ENCODE data around the gene GABRG3.
"Not testable (repeated sequence)": the region's sequence is repeated elsewhere in the genome, so short reads cannot be mapped to it uniquely, and the experiment has no call there.

The GABRG3 gene

DNA sequence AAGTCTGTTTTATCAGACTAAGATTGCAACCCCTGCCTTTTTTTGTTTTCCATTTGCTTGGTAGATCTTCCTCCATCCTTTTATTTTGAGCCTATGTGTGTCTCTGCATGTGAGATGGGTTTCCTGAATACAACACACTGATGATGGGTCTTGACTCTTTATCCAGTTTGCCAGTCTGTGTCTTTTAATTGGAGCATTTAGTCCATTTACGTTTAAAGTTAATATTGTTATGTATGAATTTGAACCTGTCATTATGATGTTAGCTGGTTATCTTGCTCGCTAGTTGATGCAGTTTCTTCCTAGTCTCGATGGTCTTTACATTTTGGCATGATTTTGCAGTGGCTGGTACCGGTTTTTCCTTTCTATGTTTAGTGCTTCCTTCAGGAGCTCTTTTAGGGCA is 220.5 kb downstream of the GABRG3 start:
- not testable (repeated sequence) for DNase-seq

DNA sequence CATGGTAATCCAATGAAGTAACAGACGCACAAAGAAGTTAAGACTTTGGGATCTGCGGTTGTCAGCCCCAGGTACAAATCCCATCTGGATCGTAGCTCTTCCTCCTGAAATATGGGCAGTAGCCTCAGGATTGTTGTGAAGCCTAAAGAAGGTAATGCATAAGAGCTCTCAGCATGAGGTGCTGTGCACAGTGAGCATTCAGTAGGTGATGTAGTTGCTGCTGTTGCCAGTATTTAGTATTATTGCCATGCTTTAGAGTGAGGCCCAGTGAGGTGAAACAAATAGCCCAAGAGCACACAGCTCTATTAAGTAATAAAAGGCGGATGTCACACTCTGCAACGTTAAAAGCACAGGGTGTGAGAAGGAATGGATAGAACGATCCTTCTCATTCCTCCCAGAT is 225.7 kb downstream of the GABRG3 start:
- no peak for DNase-seq

DNA sequence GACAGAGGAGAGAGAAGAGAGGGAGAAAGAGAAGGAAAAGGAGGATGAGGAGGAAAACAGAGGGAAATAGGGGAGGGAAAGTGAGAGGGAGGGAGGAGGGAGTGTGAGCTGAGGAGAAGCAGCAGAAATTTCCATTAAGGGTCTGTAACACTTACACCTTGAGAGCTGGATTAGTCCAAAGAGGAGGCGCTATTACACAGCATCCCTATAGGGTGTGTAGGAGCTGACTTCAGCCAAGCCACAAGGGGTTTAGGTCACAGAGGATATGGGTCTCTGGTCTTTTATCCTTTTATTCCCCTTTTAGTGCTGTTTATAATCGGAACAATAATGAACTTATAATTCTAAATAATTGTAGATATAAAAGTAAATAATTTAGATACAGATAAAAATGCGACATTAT is 230.4 kb downstream of the GABRG3 start:
- DNase-seq: no peak

DNA sequence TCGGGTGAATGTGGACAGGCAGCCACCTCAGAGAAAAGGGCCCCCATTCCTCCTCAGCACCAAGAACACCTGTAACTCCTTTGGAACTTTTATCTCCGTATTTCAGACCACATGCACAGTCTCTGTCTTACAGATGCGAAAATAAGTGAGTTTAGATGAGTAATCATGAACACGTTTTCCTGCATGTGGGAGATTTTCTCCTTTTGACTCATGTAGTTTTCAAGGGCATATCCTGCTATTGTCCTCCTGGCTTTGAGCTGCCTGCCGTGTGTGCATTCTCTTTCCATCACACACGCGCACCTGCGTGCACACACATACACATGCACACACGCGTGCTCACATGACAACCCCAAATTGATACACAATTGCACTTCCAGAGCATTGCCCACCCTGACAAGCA is 239.2 kb downstream of the GABRG3 start:
- no peak for DNase-seq

DNA sequence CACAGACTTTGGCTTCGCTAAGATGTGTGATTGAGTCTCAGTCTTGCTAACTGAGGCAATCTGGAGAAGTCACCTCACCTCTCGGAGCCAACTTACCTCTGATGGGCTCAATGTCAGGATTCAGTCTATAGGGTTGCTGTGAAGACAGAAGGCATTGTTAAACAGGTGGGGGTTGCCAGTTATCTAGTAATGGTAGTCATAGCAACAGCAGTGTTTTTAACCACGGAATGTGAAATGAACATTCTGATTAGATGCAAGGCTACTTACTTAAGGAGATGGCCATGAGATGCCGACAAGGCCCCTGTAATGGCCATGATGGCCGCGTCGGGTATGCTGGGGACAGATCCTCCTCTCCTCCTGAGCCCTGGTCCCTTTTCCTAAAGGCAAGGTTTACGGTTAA is 243.1 kb downstream of the GABRG3 start:
- DNase-seq: no peak

DNA sequence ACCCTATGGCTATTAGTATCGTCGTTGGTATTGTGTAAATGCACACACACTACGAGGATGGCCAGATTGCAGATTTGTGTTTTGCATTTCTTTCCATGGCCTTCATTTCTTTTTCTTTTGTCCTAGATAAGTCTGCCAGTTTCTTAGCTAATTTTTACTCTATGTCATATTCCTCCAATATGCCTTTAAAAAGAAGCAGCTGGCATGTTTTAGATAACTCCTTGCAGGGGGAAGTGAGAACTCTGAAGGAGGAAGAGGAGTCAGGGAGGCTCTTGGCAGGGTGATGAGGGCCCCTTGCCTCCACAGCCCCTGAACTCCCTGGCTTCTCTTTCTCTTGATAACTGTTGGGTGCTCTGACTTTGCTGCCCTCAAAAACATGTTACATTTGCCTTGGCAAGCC is 244.0 kb downstream of the GABRG3 start:
- DNase-seq: no peak

DNA sequence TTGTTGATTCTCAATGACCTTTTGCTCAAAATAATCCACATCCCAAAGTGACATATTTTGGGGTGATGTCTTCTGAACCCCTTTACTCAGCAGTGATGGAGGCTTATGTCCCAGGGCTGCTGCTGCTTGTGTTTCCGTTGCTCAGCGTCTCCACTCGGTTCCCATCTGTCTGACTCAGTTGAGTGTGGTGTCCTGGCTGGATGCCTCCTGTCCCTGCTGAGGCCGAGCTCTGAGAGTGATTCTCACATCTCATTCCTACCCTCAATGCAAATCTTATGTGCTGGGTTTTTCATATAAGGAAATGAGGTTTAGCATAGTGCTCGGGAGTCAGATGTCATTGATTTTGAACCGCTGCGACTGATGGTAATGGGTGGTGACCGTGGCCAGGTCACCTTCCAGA is 247.4 kb downstream of the GABRG3 start:
- no peak for DNase-seq

DNA sequence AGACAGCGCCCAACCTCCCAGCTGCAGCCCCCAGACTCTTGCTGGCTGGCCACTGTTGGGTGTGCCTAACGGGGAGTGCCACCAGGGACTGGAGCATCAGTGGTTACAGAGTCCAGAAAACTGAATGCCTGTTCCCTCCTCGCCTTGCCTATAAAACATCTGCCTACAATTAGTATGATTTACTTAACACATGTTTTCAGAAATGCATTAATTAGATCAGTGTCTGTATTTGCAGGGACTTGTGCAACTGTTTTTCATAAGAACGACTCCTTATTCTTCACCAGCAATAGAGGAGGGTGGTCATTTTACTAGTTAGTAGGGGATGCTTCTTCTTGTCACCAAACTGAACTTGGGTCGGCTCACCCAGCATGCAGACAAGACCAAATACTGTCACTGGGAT is 248.7 kb downstream of the GABRG3 start:
- no peak for DNase-seq

DNA sequence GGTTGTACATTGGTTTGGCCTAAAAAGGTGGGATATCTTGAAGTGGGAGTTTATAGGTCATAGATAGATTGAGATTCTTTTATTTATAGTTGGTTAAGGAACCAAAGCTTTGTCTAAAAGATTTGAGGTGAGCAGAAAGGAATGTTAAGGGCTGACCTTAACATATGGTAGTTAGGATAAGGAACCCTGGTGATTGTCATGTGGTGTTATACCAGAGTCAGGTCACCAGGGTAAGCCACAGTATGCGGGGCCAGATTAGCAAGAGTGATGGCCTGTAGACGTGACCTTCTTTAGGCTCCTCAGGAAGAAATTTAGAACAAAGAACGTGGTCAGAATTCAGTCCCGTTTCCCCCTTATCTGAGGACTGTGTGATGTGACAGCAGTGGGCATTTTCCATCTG is 249.2 kb downstream of the GABRG3 start:
- no peak for DNase-seq

DNA sequence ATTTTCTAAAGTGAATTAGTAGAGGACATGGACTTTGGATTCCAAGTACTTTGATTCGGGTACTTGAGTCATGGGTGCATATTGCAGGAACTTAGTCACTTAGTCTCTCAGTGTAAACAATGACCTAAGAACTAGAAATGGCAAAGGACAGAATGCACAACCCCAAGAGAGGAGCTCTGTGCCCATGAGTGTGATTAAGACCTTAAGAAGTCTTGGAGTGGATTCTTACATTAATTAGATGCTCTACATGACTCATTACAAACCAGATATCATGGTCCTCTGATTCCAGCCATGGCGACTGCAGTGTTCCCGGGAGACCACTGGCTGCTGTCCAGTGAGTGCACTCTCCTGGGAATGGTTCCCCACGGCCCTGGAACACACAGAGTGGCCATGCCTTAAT is 251.5 kb downstream of the GABRG3 start:
- DNase-seq: no peak

DNA sequence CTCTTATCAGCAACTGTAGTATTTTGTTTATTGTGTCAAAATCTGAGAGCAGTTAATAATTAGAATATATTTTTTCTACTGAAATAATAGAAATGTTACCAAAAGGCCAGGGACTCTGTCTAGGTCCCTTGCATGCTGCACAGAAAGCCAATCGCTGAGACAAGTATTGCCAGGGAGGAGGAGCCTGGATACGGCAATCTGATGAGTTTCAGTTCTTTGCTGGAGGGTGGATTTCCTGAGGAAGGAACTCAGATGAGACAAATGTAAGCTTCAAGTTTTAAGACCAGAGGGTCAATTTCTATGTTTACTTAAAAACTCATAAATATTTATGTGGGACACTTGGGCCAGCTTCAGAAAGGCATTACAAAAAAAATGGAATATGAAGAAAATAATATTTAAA is 252.2 kb downstream of the GABRG3 start:
- no peak for DNase-seq

DNA sequence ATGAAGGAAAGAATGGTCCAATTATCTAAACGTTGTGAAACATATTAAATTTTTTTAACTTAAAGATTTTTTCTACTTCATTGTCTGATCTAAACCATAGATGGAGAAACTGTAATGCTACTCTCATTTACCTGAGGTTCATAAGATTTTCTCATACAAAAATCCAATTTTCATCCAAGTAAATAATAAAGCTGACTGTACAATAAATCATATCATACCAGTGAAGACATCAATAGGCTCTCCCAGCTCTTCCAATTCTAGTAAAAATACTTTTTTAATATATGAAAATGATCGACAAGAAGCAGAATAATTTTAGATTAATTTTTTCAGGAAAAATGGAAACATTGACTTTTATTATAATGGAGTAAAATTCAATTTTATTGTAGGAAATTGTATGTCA is 260.8 kb downstream of the GABRG3 start:
- DNase-seq: no peak

DNA sequence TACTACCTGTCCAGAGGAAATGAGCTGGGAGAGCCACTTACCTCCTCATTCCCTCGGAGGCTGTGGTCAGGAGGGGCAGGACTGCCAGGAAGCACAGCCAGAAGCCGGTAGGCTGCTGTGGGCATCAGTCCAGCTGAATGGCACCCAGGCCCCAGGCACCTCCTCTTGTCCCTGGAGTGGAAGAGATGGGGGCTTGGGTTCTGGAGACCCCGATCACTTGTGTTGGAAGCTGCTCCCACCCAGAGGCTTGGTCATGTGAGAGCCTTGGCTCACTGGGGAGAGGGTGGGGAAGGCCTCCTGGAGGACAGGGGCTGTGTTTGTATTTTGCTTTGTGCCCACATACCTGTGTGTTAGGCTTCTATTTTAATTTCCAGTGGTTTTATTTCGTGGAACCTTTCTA is 261.9 kb downstream of the GABRG3 start:
- DNase-seq: no peak

DNA sequence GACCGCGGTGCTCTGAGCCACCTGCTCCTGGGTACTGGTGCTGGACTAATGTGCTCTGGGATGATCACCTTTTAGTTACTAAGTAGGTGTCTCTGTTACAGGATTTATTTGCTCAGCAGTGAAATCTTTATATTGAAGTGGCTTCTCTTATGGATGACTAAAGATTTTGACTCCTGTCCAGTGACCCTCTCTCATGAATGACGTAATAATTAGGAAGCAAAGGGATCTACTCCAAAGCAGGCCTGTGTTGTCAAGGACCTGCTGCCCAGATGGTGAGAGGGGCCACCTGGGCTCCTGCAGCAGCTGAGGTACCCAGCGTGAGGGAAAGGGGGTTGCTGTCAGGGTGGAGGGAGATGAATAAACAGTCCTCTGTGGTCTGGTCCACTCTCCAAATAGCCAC is 263.6 kb downstream of the GABRG3 start:
- no peak for DNase-seq

DNA sequence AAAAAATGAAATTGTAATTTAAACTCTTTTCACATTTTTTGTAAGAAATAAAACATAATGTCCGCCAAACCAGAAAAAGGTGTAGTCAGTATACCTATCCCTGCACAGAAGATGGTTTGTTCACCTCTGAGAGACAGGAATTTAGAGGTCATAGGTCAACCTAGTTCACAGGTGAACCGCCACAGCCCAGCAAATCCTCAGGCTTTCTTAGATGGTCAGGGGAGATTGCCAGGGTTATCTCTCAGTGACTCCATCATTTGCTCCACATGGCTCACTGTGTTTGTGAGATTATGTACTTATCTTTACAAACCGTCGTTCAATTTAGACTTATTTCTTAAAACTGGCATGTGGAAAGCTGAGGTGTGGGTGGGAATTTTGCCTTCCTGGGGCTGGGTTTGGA is 264.2 kb downstream of the GABRG3 start:
- no peak for DNase-seq

DNA sequence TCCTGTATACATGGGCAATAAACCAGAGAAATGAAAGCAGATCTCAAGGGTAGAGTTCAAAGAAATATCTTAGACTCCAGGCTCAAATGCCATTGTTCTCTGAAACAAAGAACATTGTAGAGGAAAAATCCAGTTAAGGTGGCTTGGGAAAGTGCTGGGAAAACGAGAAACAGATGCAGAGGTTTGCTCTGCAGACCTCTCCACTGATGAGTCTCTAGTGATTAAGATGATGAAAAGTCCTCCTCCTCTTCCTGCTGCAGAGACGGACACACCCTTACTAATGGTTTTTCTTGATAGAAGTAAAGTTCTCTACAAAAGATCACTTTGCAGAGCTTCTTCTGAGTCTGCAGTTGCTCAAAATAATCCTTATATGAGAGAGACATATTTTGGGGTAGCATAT is 264.7 kb downstream of the GABRG3 start:
- DNase-seq: no peak

DNA sequence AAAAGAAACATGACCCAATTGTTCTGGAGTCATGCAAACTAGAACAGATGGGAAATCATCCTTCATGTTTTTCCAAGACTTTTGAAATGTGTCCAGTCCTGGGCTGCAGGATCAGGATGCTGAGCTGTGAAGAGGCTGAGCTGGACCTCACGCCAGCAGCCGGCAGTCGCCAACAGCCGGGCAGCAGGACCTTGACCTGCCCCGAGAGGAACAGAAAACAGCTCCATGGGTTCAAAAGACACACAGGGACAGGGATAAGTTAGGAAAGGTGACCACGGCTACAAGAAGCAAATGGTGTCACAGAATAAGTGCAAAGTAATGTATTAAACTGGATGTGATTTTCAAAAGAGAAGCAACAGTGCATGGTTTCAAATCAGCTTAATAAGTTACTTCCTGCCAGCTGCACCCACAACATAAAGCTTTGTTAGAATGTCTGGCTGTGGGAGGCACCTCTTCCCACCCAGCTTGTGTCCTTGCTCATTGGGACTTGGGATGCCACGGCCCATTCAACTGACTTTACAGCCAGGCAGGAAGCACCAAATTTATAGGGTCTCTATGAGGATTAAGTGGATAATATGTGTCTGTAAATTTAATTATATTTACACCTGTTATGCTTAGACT is 266.4 kb downstream of the GABRG3 start:
- peak; percentile 2 for DNase-seq

DNA sequence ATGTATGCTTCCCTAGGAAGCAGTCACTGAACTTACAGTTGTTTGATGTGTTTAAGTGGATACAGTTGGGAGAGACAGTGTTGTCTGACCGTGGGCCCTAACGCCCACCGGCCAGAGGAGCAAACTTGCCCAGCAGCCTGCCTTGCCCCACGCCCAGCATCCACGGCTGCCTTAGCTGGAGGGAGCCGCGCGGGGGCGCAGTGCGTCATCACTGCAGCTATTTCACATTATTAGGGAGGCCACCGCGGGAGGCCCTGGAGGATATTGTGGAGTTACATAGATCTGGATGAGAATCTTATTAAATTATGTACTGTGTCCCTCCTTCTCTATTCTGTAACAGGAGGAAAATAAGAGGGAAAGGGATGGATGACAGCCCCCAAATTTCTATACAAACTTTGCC is 267.2 kb downstream of the GABRG3 start:
- DNase-seq: no peak

DNA sequence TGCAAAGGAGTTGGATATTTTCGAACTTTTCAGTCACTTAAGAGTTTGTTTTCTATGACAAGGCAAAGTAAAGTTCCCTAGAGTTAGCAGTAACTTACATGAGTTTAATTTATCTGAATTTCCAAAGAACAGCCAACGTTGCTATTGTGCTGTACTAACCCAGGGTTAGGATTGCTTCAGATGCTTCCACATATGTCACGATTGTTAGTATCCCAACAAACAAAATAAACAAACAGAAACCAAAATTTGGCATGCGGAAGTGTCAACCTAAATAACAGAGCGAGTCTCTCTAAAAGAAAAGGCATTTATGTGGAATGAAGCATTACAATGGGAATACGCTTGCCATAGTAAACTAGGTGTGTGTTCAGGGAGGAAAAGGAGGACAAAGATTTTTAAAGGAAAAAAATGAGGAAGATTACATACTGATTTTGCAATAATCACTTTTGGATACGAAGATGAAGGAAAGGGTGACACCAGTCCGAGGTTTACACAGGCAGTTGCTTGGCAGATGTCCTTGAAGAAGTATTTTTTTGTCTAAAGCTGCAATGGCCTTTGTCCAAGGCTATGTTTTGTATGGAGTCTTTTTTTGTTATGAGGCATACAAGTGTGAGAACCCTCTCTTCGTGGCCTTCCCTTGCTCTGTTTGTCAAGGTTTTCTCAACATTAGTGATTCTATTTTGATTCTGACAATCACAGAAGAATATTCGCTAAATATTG is 267.9 kb downstream of the GABRG3 start:
- no peak for DNase-seq

DNA sequence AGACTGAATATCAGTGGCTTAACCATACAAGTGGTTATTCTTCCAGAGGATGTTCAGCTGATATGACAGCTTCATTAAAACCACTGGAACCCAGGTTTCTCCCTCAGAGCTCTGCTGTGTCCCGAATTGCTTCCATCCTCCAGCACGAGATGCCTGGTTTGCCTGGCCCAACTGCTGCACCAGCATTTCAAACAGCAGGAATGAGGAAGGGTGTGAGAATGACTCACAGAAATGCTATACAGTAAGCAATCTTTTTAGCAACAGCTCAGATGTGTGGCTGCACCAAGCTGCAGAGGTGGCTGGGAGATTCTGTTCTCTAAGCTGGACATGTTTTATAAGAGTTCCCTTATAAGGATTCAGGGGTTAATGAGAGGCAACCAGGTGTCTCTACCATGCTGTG is 271.0 kb downstream of the GABRG3 start:
- DNase-seq: no peak

DNA sequence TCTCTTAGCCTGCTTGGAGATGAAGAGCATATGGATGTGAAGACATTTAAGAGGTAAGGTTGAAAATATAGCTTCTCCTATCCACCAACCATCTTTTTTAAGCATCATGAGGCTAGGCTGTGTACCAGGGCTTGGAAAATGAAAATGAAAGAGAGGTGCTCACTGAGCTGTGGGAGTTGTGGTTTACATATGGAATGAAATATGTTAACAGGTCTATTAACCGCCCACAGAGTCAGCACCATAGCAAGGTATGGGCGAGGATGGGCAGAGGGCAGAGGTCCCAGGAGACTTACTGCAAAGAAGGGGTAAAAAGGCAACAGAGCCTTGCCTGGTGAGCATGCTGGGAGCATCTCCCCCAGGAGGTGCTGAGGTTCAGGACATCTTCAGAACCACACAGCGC is 273.1 kb downstream of the GABRG3 start:
- DNase-seq: no peak

DNA sequence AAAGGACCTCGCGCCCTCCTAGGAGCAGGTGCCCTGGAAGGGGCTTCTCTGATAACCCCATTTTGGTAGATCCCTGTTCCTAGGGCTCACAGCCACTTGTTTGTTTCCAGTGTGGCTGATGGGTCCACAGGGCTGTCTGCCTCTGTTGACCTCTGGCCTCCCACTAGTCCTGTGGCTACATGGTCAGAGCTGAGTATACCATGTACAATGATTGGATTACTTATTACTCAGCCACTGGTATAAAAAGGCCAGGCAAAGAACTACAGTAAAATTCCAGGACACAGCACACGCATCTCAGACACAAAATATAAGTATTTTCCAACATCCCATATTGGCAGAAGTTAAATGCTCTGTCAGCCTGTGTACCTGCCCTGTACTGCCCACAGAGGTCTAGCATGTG is 277.3 kb downstream of the GABRG3 start:
- no peak for DNase-seq

DNA sequence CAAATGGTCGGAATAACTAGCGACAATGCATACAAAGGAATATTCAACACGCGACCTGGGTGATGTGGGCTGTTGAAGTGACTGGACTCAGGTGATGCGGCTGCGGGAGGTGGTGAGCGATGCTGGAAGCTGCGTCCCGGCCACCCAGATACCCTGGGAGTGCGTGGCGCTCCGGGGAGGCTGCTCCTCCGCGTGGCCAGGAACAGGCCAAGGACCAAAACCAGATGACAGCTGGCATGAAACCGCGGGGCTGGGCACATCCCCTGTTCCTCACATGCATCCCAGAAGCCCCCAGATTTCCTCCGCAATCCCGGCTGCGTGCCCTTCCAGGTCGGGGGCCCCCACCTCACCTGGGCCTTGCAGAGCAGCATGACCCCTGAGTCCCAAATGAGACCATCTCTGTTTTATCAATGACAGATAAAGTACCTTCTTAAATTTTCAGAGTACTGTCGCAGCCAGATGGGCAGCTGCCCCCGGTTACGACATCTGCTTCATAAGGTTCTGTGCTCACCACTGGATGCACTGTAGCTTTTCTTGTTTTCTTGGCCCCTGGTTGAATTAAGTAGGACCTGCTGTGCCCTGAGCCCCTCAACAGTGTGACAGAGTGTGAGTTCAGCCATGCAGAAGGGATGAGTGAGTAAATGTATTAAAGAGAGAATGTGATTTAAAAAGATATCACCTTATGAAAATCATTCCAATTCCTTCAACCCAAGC is 278.2 kb downstream of the GABRG3 start:
- no peak for DNase-seq

DNA sequence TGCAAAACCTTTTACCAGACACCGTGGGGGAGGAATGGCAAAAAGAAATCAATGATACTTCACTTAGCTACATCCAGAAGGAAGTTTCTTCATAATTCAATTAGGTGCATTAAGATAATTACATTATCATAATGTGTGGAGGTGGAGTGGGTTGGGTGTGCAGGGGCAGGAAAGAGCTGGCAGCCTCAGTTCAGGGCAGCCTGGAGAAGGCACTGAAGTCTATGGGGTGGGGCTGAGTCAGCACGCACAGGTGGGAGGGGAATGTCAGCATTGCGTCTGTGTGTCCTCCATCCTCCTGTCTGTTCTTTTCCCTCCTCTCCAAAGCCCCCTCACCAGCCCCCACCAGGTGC is 278.8 kb downstream of the GABRG3 start:
- DNase-seq: no peak

DNA sequence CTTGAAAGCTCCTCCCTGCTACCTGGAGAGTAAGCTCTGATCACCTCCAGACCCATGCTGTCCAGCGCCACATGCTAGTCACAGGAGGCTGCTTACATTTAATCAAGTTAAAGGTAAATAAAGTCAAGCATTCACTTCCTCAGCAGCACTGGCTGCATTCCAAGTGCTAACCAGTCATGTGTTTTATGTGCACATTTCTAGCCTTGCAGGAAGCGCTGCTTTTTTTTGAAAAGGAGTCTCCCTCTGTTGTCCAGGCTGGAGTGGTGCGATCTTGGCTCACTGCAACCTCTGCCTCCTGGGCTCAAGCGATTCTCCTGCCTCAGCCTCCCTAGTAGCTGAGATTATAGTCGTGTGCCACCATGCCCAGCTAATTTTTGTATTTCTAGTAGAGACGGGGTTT is 279.2 kb downstream of the GABRG3 start:
- no peak for DNase-seq
